NCI-H146 (cell line): ENCODE data around the gene PTPN4.
"Not testable (repeated sequence)": the region's sequence is repeated elsewhere in the genome, so short reads cannot be mapped to it uniquely, and the experiment has no call there.

ENCODE experiments used
- DNase-seq: peaks from one replicate; lab custom pipeline; 2025; lab: John Stamatoyannopoulos, UW

The PTPN4 gene

DNA sequence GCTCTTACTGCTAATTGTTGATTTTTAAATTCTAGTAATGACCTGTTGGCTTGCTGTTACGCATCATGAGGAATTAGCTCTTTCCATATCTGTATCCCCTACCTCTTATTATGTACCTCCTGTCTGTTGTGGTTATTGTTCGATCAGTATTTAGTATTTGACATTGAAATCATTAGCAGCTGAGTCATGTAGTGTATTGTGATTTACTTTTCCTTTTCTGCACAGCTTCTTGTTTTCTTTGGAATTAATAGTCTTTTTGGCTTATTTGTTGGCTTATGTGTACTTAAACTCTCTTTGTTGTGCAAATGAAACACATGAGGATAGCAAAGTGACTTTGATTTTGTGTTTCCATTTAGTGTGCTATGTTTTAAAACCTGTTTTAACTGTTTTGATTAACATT is 257.5 kb downstream of the PTPN4 start:
- DNase-seq, result peak; percentile 11

DNA sequence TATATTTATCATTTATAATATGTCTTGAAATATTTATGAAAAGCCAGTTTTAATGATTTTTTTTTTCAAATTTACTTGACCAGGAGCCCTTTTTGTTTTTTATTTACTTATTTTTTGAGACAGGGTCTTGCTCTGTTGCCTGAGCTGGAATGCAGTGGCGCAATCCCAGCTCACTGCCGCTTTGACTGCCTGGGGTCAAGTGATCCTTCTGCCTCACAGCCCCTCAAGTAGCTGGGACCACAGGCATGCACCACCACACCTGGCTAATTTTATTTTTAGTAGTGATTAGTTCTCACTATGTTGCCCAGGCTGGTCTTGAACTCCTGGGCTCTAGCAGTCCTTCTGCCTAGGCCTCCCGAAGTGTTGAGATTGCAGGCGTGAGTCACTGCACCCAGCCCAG is 258.8 kb downstream of the PTPN4 start:
- DNase-seq, result no peak

DNA sequence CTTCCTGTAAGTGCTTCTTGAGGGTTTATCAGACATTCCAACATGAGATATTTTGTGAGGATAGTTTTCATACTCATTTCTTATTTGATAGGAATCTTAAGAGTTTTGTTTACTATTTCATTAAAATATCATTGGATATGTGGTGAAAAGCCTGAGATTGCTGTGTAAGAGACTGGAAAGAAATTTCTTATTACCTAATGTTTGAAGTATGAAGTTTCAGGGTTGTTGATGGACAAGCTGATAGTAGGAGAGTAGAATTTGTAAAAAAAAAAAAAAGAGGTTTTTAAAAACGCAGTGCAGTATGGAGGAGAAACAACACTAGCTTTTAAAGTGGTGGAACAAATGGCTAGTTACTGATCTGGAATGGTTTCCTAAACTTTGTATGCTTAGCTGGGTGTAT is 260.8 kb downstream of the PTPN4 start:
- DNase-seq, result no peak

DNA sequence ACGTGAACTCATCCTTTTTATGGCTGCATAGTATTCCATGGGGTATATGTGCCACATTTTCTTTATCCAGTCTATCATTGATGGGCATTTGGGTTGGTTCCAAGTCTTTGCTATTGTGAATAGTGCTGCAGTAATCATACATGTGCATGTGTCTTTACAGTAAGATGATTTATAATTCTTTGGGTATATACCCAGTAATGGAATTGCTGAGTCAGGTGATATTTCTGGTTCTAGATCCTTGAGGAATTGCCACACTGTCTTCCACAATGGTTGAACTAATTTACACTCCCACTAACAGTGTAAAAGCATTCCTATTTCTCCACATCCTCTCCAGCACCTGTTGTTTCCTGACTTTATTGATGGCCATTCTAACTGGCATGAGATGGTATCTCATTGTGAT is 262.8 kb downstream of the PTPN4 start:
- DNase-seq, result not testable (repeated sequence)

DNA sequence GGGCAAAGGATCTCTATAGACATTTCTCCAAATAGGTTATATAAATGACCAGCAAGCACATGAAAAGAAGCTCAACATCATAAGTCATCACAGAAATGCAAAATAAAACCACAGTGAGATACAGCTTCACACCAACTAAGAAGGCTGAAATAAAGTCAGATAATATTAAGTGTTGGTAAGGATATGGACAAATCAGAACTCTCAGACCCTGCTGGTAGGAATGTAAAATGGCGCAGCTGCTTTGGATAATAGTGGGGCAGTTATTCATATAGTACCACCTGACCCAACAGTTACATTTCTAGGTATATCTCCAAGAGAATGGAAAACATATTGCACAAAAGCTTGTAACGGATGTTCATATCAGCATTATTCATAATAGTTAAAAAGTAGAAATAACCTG is 267.2 kb downstream of the PTPN4 start:
- no peak for DNase-seq

DNA sequence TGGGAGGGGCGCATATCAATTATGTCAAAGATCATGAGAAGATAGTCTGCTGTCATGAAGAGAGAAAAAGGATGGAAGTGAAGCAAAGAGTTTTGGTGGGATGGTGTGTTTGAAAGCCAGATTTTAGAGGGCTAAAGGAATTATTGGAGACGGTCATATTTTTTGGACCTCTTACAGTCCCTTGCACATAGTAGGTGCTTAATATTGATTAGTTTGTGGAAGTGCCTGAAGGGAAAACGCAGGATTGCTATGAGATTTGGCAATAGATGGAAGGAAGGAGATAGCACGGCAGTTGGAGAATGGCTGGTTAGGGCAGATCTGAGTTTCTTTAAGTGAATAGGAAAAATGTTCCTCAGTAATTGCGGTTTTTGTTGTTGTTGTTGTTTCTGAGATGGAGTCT is 269.1 kb downstream of the PTPN4 start:
- DNase-seq, result no peak

DNA sequence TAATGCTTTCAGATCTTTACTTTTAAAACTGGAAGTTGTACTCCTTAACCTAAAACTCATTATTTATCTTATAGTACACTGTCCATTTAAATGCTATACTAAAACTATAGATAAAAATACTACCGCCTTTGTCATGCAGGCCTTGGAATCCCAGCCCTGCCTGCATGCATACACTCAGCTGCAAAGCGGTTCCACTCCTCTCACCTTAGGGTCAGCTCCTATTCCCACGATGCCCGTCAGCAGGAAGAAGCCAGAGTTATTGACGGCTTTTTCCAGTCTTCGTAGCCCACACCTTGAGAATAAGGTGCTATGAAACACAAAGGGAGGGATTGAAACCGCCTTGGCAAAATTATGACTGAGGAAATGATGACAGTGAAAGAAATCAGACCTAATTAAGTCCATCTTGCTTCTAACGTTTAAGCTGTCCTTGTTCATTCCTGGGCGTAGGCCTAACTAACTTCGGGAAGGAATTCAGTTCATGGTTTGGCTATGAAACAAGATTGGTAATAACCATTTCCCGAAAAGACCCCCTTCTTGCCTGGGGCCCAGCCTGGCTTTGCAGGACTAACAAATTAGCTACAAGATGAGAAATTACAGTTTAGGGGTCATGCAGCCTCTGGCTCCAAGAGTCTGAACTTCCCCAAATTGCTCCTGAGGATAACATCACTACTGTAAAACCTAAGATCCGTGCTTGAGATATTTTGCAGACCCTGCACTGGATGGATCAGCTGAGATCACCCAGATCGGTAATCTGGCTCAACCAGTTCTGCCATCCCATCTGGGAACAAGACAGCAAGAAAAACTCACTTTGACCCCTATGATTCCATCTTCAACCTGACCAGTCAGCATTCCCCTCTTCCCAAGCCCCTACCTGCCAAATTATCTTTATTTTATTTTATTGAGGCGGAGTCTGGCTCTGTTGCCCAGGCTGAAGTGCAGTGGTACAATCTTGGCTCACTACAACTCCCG is 270.2 kb downstream of the PTPN4 start:
- no peak for DNase-seq

DNA sequence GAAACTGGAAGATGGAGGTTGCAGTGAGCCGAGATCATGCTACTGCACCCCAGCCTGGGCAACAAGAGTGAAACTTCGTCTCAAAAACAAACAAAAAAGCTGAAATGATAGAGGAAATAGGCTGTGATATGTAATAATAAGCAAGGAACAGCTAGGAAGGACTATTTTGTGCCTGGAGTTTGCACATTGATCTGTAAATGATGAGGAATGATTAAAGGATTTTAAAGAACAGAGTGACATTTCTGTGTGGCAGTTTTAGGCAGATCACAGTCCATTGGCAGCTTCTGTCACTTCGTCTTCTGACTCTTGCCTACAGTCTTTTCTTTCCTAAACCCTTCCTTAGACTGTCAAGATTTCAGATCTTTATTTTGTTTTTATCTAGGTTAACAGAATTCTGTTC is 272.6 kb downstream of the PTPN4 start:
- no peak for DNase-seq
